MM.1S (cell line): ENCODE results near the gene BPIFB2.
"Not testable (repeated sequence)": the region's sequence is repeated elsewhere in the genome, so short reads cannot be mapped to it uniquely, and the experiment has no call there.

Experiments used
- CTCF ChIP-seq: fragments of 300-600 bp; sonication (generic); IDR thresholded peaks from 2 replicates; pipeline ENCODE4 v1.5.1; 2016; ENCODE audit warnings: antibody characterized with exemption, low read length, mixed read lengths
- EZH2 ChIP-seq: fragments of 300-600 bp; sonication (generic); optimal IDR thresholded peaks from 2 replicates; pipeline ENCODE3; 2017; ENCODE audit warnings: low read depth, mild to moderate bottlenecking, antibody characterized with exemption, low read length, mixed read lengths

GRCh38 chr20:33045129-33045721 lies 37.7 kb downstream of the BPIFB2 start:
- not testable (repeated sequence) for TF ChIP-seq CTCF, EZH2
